Muscle layer of colon (tissue), 2 donors: ENCODE results near the gene LSM14B.
"Not testable (repeated sequence)": the region's sequence is repeated elsewhere in the genome, so short reads cannot be mapped to it uniquely, and the experiment has no call there.

ENCODE experiments used
- H3K27ac ChIP-seq: one replicate; pipeline ENCODE4 v1.7.0; 2013; ENCODE audit warnings: low read depth, mild to moderate bottlenecking, low read length, moderate library complexity
- H3K27me3 ChIP-seq, 2 donors: one replicate each; pipeline ENCODE4 v1.7.0; 2013; ENCODE audit warnings: low read length in 2 of 2, mild to moderate bottlenecking in 2 of 2; ENCODE audit not compliant: insufficient read depth in 2 of 2, control insufficient read depth in 1 of 2
- H3K36me3 ChIP-seq: one replicate; pipeline ENCODE4 v1.7.0; 2013; ENCODE audit warnings: mild to moderate bottlenecking, low read length; ENCODE audit not compliant: insufficient read depth
- H3K4me1 ChIP-seq: one replicate; pipeline ENCODE4 v1.7.0; 2013; ENCODE audit warnings: mild to moderate bottlenecking, low read length; ENCODE audit not compliant: insufficient read depth
- H3K4me3 ChIP-seq, 2 donors: one replicate each; pipeline ENCODE4 v1.7.0; 2013; ENCODE audit warnings: low read length in 2 of 2, low read depth in 1 of 2, mild to moderate bottlenecking in 1 of 2, moderate library complexity in 1 of 2
- H3K9ac ChIP-seq: one replicate; pipeline ENCODE4 v1.7.0; 2013; ENCODE audit warnings: low read length
- H3K9me3 ChIP-seq: one replicate; pipeline ENCODE4 v1.7.0; 2013; ENCODE audit warnings: mild to moderate bottlenecking, low read length
- donor health status: abdominal sarcoma.
- donor health status: Adenocarcinoma of cecum.

The LSM14B gene

DNA sequence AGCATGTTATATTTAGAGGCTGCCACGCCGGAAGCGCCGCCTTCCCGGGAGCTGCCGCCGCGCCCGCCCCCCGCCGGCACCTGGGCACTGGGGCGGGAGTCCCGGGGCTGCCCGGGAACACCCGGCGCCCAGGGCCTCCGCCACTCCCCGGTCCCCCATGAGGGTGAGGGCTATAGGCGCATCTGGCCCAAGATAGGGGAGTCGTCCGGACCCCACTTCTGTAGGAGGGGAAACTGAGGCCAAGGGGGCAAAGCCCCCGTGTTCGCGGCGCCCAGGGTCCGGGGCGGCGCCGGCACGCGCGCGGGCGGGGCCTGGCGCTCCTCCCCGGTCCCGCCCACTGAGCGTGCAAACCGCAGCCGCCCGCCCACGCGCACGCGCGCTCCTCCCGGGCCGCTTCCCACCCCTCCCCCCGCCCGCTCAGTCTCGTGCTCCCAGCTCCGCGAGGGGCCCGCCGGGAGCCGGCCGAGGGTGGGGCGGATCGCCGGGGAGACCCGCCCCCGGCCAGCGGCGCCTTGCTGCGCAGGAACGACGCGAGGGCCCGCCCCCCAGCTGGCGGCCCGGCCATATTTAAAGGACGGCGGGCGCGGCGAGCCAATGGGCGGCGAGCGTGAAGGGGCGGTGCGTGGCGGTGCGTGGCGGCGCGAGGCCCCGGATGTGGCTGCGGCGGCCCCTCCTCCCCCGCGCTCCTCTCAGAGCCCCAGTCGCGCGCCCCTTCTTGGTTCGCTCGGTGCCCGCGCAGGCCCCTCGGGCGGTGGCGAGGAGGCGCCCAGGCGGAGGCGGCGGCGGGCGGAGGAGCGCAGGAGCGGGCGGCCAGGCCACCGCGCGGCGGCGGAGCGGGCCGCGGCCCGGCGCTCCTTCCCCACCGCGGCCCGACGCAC is at the start of gene LSM14B:
Gene LSM14B, plus strand, starts transcription at position 700 of the 878 bp plus-strand sequence. CDS start 192 bp downstream, outside the sequence.
- H3K27me3 ChIP-seq: peaks cover 0 to 9% of the 10 kb centered on the region in 2 donors
- H3K9me3 ChIP-seq: no peaks in the 10 kb centered on the region
- H3K4me3 ChIP-seq: peak within 1 kb of the TSS; percentile 69 to 78
- peak within 1 kb of the TSS; percentile 88 for H3K27ac ChIP-seq
- peaks cover 14% of the 10 kb centered on the region for H3K4me1 ChIP-seq
- peak within 1 kb of the TSS; percentile 61 for H3K9ac ChIP-seq
- H3K36me3 ChIP-seq: peaks cover 21% of the 10 kb centered on the region

DNA sequence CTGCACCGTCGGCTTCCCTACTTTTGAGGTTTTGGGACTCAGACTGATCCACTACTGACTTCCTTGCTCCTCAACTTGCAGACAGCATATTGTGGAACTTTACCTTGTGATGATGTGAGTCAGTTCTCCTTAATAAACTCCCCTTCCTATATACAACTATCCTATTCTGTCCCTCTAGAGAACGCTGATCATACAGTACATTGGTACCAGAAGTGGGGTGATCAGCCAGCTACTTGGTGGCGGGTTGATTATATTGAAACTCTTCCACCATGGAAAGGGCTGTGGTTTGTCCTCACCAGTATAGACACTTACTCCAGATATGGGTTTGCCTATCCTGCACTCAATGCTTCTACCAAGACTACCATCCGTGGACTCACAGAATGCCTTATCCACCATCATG is 49.0 kb upstream of the LSM14B start:
- Histone ChIP-seq H3K27me3 (no peaks in the 10 kb centered on the region), H3K27ac (no peak overlapping the region), H3K36me3 (no peaks in the 10 kb centered on the region), H3K9me3 (no peaks in the 10 kb centered on the region), H3K4me3 (no peak overlapping the region), H3K4me1 (peaks cover 7% of the 10 kb centered on the region), H3K9ac (no peak overlapping the region)

GRCh38 chr20:62079166-62079565 is 43.1 kb upstream of the LSM14B start:
- no peak overlapping the region for H3K27ac ChIP-seq
- no peaks in the 10 kb centered on the region for H3K4me1 ChIP-seq
- H3K9ac ChIP-seq: no peak overlapping the region
- H3K27me3 ChIP-seq: no peaks in the 10 kb centered on the region
- H3K36me3 ChIP-seq: no peaks in the 10 kb centered on the region
- no peaks in the 10 kb centered on the region for H3K9me3 ChIP-seq
- H3K4me3 ChIP-seq: no peak overlapping the region

DNA sequence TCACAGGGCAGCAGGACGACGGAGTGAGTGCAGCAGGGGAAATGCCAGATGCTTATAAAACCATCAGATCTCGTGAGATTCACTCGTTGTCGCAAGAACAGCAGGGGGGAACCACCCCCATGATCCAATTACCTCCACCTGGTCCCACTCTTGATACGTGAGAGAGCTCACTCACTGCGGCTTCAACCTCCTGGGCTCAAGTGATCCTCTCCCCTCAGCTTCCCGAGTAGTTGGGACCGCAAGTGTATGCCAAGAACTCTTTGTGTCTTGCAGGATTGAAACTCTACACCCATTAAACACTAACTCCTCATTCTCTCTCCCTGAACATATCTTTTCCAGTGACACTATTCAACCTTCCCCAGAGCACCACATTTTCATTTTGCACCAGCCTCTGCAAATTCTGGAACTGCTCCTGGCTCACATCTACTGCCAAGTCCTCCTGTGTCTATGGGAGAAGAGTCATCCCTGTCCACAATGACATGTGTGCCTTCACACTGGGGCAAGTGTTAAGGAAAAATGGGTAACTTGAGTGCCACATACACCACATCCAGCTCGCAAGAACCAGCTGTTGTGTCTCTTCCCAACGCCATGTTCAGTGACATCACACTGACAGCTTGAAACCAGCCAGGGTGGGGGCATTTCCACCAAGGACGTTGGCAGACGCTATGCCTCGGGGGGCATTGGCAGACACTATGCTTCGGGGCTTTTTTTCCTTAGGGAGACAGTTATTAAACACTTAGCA is 41.9 kb upstream of the LSM14B start:
- Histone ChIP-seq H3K27me3 (no peaks in the 10 kb centered on the region), H3K9me3 (no peaks in the 10 kb centered on the region), H3K36me3 (no peaks in the 10 kb centered on the region), H3K4me1 (no peaks in the 10 kb centered on the region), H3K9ac (no peak overlapping the region), H3K27ac (no peak overlapping the region), H3K4me3 (no peak overlapping the region)

GRCh38 chr20:62083312-62083711 is 39.0 kb upstream of the LSM14B start:
- peaks cover 0 to 6% of the 10 kb centered on the region in 2 donors for H3K27me3 ChIP-seq
- H3K9ac ChIP-seq: no peak overlapping the region
- H3K36me3 ChIP-seq: no peaks in the 10 kb centered on the region
- H3K9me3 ChIP-seq: no peaks in the 10 kb centered on the region
- H3K4me1 ChIP-seq: no peaks in the 10 kb centered on the region
- H3K27ac ChIP-seq: no peak overlapping the region
- H3K4me3 ChIP-seq: no peak overlapping the region

- H3K36me3 ChIP-seq, H3K9ac ChIP-seq, H3K27ac ChIP-seq, H3K4me1 ChIP-seq, H3K4me3 ChIP-seq, H3K9me3 ChIP-seq, H3K27me3 ChIP-seq: not testable (repeated sequence)
Measured at GRCh38 chr20:62084224-62084623, 38.1 kb upstream of the LSM14B start.

- H3K9ac ChIP-seq: no peak overlapping the region
- no peaks in the 10 kb centered on the region for H3K9me3 ChIP-seq
- no peak overlapping the region for H3K4me3 ChIP-seq
- peaks cover 0 to 6% of the 10 kb centered on the region in 2 donors for H3K27me3 ChIP-seq
- H3K36me3 ChIP-seq: no peaks in the 10 kb centered on the region
- H3K27ac ChIP-seq: no peak overlapping the region
- no peaks in the 10 kb centered on the region for H3K4me1 ChIP-seq
Measured at GRCh38 chr20:62085206-62085605, 37.1 kb upstream of the LSM14B start.

DNA sequence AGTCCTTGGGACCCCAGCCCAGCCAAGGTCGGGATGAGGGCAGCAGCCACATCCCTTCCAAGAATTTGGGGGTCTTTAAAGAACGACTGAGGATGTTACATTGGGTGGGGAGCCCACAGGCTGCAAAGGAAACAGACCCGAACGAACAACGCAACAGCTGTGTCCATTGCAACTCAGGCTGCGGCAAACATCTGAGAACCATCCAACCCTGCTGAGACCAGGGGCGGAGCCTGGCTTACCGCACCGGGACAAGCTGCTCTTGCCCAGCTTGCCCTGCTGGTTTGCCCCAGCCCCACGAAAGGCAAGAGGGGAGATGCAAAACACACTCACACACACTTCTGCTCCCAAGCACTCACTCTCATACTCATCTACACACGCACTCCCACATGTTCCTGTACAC is 35.0 kb upstream of the LSM14B start:
- no peak overlapping the region for H3K4me3 ChIP-seq
- H3K9ac ChIP-seq: no peak overlapping the region
- peaks cover 0 to 6% of the 10 kb centered on the region in 2 donors for H3K27me3 ChIP-seq
- H3K36me3 ChIP-seq: no peaks in the 10 kb centered on the region
- no peaks in the 10 kb centered on the region for H3K4me1 ChIP-seq
- H3K9me3 ChIP-seq: no peaks in the 10 kb centered on the region
- H3K27ac ChIP-seq: no peak overlapping the region

DNA sequence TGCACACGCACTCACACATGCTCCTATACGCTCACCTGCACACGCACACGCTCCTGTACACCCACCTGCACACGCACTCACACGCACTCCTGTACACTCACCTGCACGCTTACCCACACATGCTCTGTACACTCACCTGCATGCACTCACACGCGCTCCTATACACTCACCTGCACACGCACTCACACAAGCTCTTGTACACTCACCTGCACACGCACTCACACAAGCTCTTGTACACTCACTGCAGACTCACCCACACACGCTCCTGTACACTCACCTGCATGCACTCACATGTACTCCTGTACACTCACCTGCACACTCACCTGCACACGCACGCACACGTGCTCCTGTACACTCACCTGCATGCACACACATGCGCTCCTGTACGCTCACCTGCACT is 34.6 kb upstream of the LSM14B start:
- H3K36me3 ChIP-seq: no peaks in the 10 kb centered on the region
- H3K4me3 ChIP-seq: no peak overlapping the region
- no peak overlapping the region for H3K27ac ChIP-seq
- no peaks in the 10 kb centered on the region for H3K4me1 ChIP-seq
- H3K9me3 ChIP-seq: no peaks in the 10 kb centered on the region
- H3K9ac ChIP-seq: no peak overlapping the region
- H3K27me3 ChIP-seq: peaks cover 0 to 6% of the 10 kb centered on the region in 2 donors

GRCh38 chr20:62088258-62089127 is 33.8 kb upstream of the LSM14B start:
- peaks cover 0 to 6% of the 10 kb centered on the region in 2 donors for H3K27me3 ChIP-seq
- H3K36me3 ChIP-seq: no peaks in the 10 kb centered on the region
- H3K9ac ChIP-seq: no peak overlapping the region
- H3K4me3 ChIP-seq: no peak overlapping the region
- H3K27ac ChIP-seq: no peak overlapping the region
- H3K9me3 ChIP-seq: no peaks in the 10 kb centered on the region
- no peaks in the 10 kb centered on the region for H3K4me1 ChIP-seq

DNA sequence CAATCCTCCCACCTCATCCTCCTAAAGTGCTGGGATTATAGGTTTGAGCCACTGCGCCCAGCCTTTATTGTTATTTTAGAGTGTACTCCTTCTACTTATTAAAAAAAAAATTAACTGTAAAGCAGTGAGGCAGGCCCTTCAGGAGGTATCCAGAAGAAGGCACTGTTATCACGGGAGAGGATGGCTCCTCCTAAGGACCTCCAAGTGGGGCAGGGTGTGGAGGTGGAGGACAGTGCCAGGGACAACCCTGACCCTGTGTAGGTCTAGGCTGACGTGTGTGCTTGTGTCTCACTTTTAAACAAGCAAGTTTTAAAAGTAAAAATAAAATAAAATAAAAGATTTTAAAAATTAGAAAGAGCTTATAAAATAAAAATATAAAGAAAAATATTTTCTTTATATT is 32.9 kb upstream of the LSM14B start:
- Histone ChIP-seq H3K27me3 (peaks cover 0 to 6% of the 10 kb centered on the region in 2 donors), H3K27ac (no peak overlapping the region), H3K9ac (no peak overlapping the region), H3K4me1 (no peaks in the 10 kb centered on the region), H3K36me3 (no peaks in the 10 kb centered on the region), H3K9me3 (no peaks in the 10 kb centered on the region), H3K4me3 (no peak overlapping the region)
